C4-2B (cell line): ENCODE data around the gene MCRIP1.

Source experiments
- ZFX ChIP-seq: fragments of 450-650 bp; IDR thresholded peaks from 2 replicates; pipeline ENCODE4 v1.6.1; 2017
- TF ChIP-seq, protein P1 (sequence below): fragments of 450-650 bp; conservative IDR thresholded peaks from 2 replicates; pipeline ENCODE4 v1.5.1; 2017; ENCODE audit warnings: mild to moderate bottlenecking

- TF ChIP-seq, protein P1, sequence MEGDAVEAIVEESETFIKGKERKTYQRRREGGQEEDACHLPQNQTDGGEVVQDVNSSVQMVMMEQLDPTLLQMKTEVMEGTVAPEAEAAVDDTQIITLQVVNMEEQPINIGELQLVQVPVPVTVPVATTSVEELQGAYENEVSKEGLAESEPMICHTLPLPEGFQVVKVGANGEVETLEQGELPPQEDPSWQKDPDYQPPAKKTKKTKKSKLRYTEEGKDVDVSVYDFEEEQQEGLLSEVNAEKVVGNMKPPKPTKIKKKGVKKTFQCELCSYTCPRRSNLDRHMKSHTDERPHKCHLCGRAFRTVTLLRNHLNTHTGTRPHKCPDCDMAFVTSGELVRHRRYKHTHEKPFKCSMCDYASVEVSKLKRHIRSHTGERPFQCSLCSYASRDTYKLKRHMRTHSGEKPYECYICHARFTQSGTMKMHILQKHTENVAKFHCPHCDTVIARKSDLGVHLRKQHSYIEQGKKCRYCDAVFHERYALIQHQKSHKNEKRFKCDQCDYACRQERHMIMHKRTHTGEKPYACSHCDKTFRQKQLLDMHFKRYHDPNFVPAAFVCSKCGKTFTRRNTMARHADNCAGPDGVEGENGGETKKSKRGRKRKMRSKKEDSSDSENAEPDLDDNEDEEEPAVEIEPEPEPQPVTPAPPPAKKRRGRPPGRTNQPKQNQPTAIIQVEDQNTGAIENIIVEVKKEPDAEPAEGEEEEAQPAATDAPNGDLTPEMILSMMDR = no peak
- TF ChIP-seq ZFX = no peak
These were observed 19.0 kb downstream of the MCRIP1 start for GRCh38 chr17:81813861-81814683.
